Heart left ventricle (tissue), 16 donors: Measurements from ENCODE around the gene OTOS. TPM values are rescaled to one million over a fixed set of nuclear protein-coding genes. Genes with fewer than 3 reads are reported as not detected.

Source experiments
- ATAC-seq, 4 donors: fragments of 200-7000 bp; cut with Tn5 transposase; one replicate each; pipeline ENCODE4 v1.9.1; 2020 to 2022; ENCODE audit warnings: moderate library complexity in 4 of 4, mild to moderate bottlenecking in 3 of 4, moderate number of reproducible peaks in 1 of 4
- DNase-seq, 5 donors: peaks; one replicate each; pipeline ENCODE4 v3.0.0-alpha.2; 2020
- H3K27ac ChIP-seq, 12 donors: fragments of 200-600 bp; sonication (generic) in 4 of 12; one replicate each; pipeline versions ENCODE4 v1.5.0 to v1.8.0; 2016 to 2022; ENCODE audit warnings: mild to moderate bottlenecking in 2 of 12
- H3K27me3 ChIP-seq, 9 donors: fragments of 200-600 bp; sonication (generic) in 2 of 9; one replicate each; pipeline versions ENCODE4 v1.5.1 to v1.8.0; 2016 to 2022; ENCODE audit warnings: mild to moderate bottlenecking in 3 of 9
- H3K36me3 ChIP-seq, 9 donors: fragments of 200-600 bp; sonication (generic) in 2 of 9; one replicate each; pipeline versions ENCODE4 v1.5.0 to v1.8.0; 2018 to 2022; ENCODE audit warnings: mild to moderate bottlenecking in 2 of 9
- H3K4me1 ChIP-seq, 12 donors: fragments of 200-600 bp; sonication (generic) in 4 of 12; one replicate each; pipeline versions ENCODE4 v1.5.0 to v1.8.0; 2016 to 2022; ENCODE audit warnings: mild to moderate bottlenecking in 3 of 12
- H3K4me3 ChIP-seq, 12 donors: fragments of 200-600 bp; sonication (generic) in 4 of 12; one replicate each; pipeline versions ENCODE4 v1.5.0 to v1.8.0; 2017 to 2022; ENCODE audit warnings: mild to moderate bottlenecking in 9 of 12, moderate library complexity in 4 of 12
- H3K9me3 ChIP-seq, 12 donors: fragments of 200-600 bp; sonication (generic) in 4 of 12; one replicate each; pipeline versions ENCODE4 v1.5.0 to v1.8.0; 2016 to 2022; ENCODE audit warnings: mild to moderate bottlenecking in 1 of 12
- CTCF ChIP-seq, 12 donors: fragments of 200-600 bp; sonication (generic) in 4 of 12; IDR thresholded peaks; one replicate each; pipeline versions ENCODE4 v1.5.0 to v1.8.0; 2018 to 2022; ENCODE audit warnings: antibody characterized with exemption in 12 of 12, mild to moderate bottlenecking in 5 of 12
- POLR2A ChIP-seq, 2 donors: fragments of 450-650 bp; IDR thresholded peaks; one replicate each; pipeline ENCODE4 v1.6.1; 2017; ENCODE audit warnings: antibody characterized with exemption in 2 of 2, mild to moderate bottlenecking in 2 of 2, moderate library complexity in 2 of 2
- WGBS, 4 donors: extraction: QIAGEN DNeasy Blood & Tissue Kit in 2 of 4; methylation state at CpG; one replicate each; pipeline versions ENCODE4 v1.1.5 to v1.1.7; 2013 to 2018; 5-methylcytosine and 5-hydroxymethylcytosine counted together
- intact Hi-C, 10 donors: fragments of 100-400 bp; cut with DNase I; formaldehyde crosslinking; loops; one replicate each; pipeline versions ENCODE4 v1.11.1 to v1.14.2; 2022
- polyA plus RNA-seq, 2 donors: library from polyadenylated mRNA; stranded (reverse); fragments of 200-250 nt; gene quantifications; one replicate each; pipeline ENCODE4 v1.2.3, GENCODE V29; 2013
- total RNA-seq, 9 donors: library from RNA; depleted of rRNA in 2 of 9; stranded (reverse); fragments of >200 nt in 2 of 9; fragmentation: NEBNext Ultra II Directional in 3 of 9; extraction: Animal tissue kit (Norgen Biotek cat#: 25700) in 3 of 9; gene quantifications; one replicate each; pipeline versions ENCODE4 v1.1.0 to v1.2.4, GENCODE V29; 2016 to 2023
- donor health status: ischemic (EF 13 %, LVEDD 7.1; RV severe dilation, severe dysfunction).
- donor health status: healthy with polysubstance abuse.
- donor health status: DM: no; HTN: yes; CAD: no.
- donor health status: DM: no; HTN: no; CAD: no.
- donor health status: ischemic (EF 25% LVEDD 6.9; RV normal size, moderate dysfunction).
- donor health status: ischemic (EF 25% LVEDD 5.7; RV mildly dilated, moderate dysfunction).
- donor health status: healthy.
- donor health status: DM: yes; HTN: yes; CAD: no.
- donor health status: ischemic (EF 35%, LVEDD 5.7; RV mildly dilated, moderate dysfunction).
- donor health status: nonischemic (EF 11% LVEDD 7.7; RV severe dilation, severe dysfunction).
- donor health status: DM: yes; HTN: yes; CAD: no.
- donor health status: PGD.
- donor health status: ischemic (EF 29% LVEDD 5.4; RV normal size, mild dysfunction).
- donor health status: nonischemic (EF 23%, LVEDD 6.1; RV moderate dilation, normal function).

The OTOS gene
- total and polyA plus RNA-seq, 11 donors, result 1.1 TPM; not detected in 10

DNA sequence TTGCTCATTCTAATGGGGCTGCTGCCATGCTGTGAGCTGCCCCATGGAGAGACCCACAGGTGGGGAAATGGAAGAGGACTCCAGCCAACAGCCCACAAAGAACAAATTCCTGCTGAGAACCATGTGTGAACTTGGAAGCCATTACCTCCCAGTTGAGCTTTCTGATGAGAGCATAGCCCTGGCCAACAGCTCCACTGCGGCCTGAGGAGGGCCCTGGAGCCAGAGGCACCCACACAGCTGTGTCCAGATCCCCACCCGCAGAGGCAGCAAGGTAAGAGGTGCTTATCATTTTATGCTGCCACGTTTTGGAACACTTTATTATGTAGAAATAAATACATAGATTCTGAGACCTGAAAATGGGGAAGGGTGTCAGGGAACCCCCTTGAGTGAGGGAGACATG is 44.2 kb upstream of the OTOS start:
- Histone ChIP-seq H3K4me3 (no peak overlapping the region), H3K27me3 (peaks cover 0 to 23% (median under 1%) of the 10 kb centered on the region in 9 donors), H3K36me3 (no peaks in the 10 kb centered on the region), H3K9me3 (peaks cover 0 to 5% (median 0%) of the 10 kb centered on the region in 12 donors), H3K4me1 (no peaks in the 10 kb centered on the region), H3K27ac (no peak overlapping the region)
- DNase-seq, result peak in 1 of 5 donors; percentile 14
- 44 to 78% (median 61%) methylated on average over 3 of the region's 3 CpGs for WGBS, 4 donors
- intact Hi-C loops, result no loop called here
- no peak for ATAC-seq
- TF ChIP-seq CTCF (IDR thresholded peaks at IDR 0.05) (no peak), POLR2A (IDR thresholded peaks at IDR 0.05) (no peak)

DNA sequence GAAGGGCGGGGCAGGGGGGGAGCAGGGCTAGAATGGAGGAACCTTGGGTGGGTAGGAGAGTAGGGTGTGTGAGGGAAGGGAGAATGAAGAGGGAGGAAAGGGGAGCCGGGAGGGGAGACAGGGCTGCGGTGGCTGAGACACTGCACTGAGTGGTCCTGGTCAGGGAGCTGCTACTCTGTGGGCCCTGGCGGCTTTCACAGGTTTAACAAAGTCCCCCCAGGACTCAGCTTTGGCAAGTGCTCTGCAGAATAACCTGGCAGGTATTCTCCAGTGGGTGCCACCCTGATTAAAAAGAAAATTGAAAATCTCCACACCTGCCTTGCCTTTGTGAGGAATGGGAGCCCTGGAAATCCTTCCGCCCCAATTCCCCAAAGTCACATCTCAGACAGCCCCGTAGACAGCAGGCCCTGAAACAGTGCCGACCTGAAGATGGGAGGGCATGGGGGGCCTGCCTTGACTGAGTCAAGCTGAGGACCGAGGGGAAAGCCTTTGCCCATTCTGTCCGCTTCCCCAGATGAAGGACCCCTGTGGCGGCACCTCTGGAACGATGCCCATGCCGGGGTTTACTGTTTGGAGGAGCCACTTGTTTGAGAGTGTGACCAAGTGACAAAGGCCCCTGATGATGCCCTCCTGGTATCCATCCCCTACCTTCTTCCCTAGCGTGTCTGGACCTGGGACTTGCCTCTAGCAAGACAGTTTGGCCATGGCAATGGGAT is 43.6 kb upstream of the OTOS start:
- Histone ChIP-seq H3K27ac (no peak overlapping the region), H3K4me3 (no peak overlapping the region), H3K36me3 (no peaks in the 10 kb centered on the region), H3K27me3 (peaks cover 0 to 28% (median 7%) of the 10 kb centered on the region in 9 donors), H3K9me3 (peaks cover 0 to 5% (median 0%) of the 10 kb centered on the region in 12 donors), H3K4me1 (no peaks in the 10 kb centered on the region)
- 77 to 86% (median 84%) methylated on average over 13 of the region's 13 CpGs for WGBS, 4 donors
- no peak for TF ChIP-seq CTCF (IDR thresholded peaks at IDR 0.05)
- no peak for TF ChIP-seq POLR2A (IDR thresholded peaks at IDR 0.05)
- DNase-seq (peak in 1 of 5 donors; percentile 46), ATAC-seq (no peak)
- intact Hi-C loops, result no loop called here

DNA sequence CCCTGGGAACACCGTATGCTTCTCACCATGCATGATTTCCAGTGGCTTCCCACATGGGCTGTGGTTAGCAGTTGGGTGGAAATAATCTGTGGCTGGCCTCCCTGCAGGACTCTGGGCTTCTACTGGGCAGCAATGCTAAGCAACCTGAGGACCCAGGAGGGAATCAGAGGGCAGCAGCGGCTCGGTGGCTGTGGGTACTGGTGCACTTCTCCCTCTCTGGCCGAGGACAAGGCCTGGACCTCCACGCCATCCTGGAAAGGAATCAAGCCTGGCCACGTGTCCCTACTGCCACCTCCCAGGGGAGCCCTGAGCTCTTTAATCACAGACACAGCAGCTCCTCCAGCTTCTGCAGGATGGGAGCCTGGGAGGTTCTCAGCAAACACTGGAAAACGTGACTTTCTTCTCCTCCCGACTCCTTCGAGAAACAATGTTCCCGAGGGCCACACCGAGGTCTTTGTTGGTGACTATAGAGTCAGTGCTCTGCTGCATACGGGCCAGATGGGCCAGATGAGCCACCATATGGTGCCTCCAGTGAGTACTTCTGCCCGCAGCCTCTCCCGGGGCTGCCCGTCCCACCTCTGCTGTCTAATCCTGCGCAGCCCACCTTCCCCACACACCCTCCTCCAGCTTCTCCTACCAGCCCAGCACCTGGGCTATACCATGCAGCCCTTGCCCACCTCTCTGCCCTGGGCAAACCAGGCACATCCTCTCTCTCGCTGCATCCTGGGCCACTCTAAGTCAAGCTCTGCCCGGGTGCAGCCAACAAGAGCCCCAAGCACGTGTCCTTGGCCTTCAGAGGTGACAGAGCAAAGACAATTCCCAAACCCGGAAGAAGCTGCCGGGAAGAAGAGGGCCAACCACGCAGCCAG is 42.8 kb upstream of the OTOS start:
- 77 to 79% (median 78%) methylated on average over 21 to 22 of the region's 22 CpGs for WGBS, 4 donors
- Histone ChIP-seq H3K27ac (no peak overlapping the region), H3K4me3 (no peak overlapping the region), H3K36me3 (no peaks in the 10 kb centered on the region), H3K4me1 (no peaks in the 10 kb centered on the region), H3K27me3 (peaks cover 0 to 36% (median 7%) of the 10 kb centered on the region in 9 donors), H3K9me3 (peaks cover 0 to 5% (median 0%) of the 10 kb centered on the region in 12 donors)
- no peak for TF ChIP-seq CTCF (IDR thresholded peaks at IDR 0.05)
- TF ChIP-seq POLR2A (IDR thresholded peaks at IDR 0.05), result no peak
- DNase-seq (no peak), ATAC-seq (no peak)
- intact Hi-C loops, result no loop called here

DNA sequence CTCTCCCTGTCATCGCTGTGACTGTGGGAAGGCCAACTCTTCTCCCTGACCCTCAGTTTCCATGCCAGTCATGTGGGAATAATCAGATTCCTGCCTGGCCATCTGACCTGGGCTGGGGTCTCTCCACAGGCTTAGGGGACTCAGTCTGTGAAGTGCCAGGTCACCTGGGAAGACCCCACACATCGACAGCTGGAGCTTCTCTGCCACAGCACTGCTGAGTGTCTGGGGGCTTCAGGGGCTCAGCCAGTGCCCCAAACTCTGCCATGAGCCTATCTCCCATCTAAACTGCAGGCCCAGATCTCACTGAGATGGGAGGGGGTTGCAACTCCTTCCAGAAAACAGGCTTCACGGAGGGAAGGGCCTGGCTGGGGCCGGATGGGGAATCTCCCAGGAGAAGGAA is 42.0 kb upstream of the OTOS start:
- WGBS, 4 donors, result 81 to 86% (median 83%) methylated on average over 4 of the region's 4 CpGs
- H3K4me3 ChIP-seq, result no peak overlapping the region
- no peaks in the 10 kb centered on the region for H3K4me1 ChIP-seq
- H3K9me3 ChIP-seq, result peaks cover 0 to under 1% (median 0%) of the 10 kb centered on the region in 12 donors
- no peak for ATAC-seq
- no peak overlapping the region for H3K27ac ChIP-seq
- no peak for DNase-seq
- H3K27me3 ChIP-seq, result peaks cover 0 to 38% (median 7%) of the 10 kb centered on the region in 9 donors
- H3K36me3 ChIP-seq, result no peaks in the 10 kb centered on the region
- TF ChIP-seq POLR2A (IDR thresholded peaks at IDR 0.05) (no peak), CTCF (IDR thresholded peaks at IDR 0.05) (no peak)
- intact Hi-C loops, result no loop called here
